ENCODE results near the gene SIAE.

GRCh38 chr11:124699547-124699946, 26.0 kb upstream of the SIAE start:
- TF ChIP-seq POLR2A (IDR thresholded peaks at IDR 0.05; ENCODE audit: low read depth, low read length) (no peak), GABPA (IDR thresholded peaks at IDR 0.05; ENCODE audit: low read depth) (no peak), CTCF (IDR thresholded peaks at IDR 0.05 in 2 of 3, conservative IDR thresholded peaks at IDR 0.05 in 1 of 3; ENCODE audit: control insufficient read depth in 2 of 3, extremely low read depth in 1 of 3, insufficient read depth in 1 of 3, low read depth in 3 of 3, low read length in 3 of 3) (no peak), EP300 (IDR thresholded peaks at IDR 0.05; ENCODE audit: borderline replicate concordance in 1 of 2, control insufficient read depth in 1 of 2, low read depth in 2 of 2, low read length in 2 of 2) (no peak), EZH2 (IDR thresholded peaks at IDR 0.05; ENCODE audit: borderline replicate concordance, control insufficient read depth, low read depth, low read length) (no peak), SP1 (IDR thresholded peaks at IDR 0.05; ENCODE audit: low read depth, low read length) (no peak), CHD2 (IDR thresholded peaks at IDR 0.05; ENCODE audit: borderline replicate concordance, low read depth, low read length) (no peak), BCL3 (IDR thresholded peaks at IDR 0.05; ENCODE audit: borderline replicate concordance, insufficient read depth, low read depth, low read length, poor library complexity, severe bottlenecking) (no peak)
